Activated naive CD4-positive, alpha-beta T cell treated with anti-CD3 and anti-CD28 coated beads, Interleukin-2, amount 50 U/mL, for 72 hours (primary cell): ENCODE measurements around the gene AVPR1B. TPM values are rescaled to one million over a fixed set of nuclear protein-coding genes. Genes with fewer than 3 reads are reported as not detected.

Experiments
- ATAC-seq, 2 donors: fragments of 150-1000 bp; cut with Tn5 transposase; 2 replicates each; pipeline ENCODE4 v1.10.0; 2021; ENCODE audit warnings: mild to moderate bottlenecking in 2 of 2, moderate library complexity in 2 of 2
- DNase-seq, 2 donors: peaks; one replicate each; pipeline ENCODE4 v3.0.0; 2021 to 2022; ENCODE audit warnings: low spot score in 2 of 2
- H3K27ac Mint-ChIP-seq, 2 donors: one replicate each; pipeline ENCODE4 v1.8.0; 2022; ENCODE audit warnings: mild to moderate bottlenecking in 2 of 2, mixed read lengths in 2 of 2
- H3K36me3 Mint-ChIP-seq, 2 donors: one replicate each; pipeline ENCODE4 v1.8.0; 2022; ENCODE audit warnings: mixed read lengths in 2 of 2
- H3K9me3 Mint-ChIP-seq, 2 donors: one replicate each; pipeline ENCODE4 v1.8.0; 2022; ENCODE audit warnings: mixed read lengths in 2 of 2
- total RNA-seq, 2 donors: library from RNA; stranded (reverse); gene quantifications; one replicate each; pipeline ENCODE4 v1.2.3, GENCODE V29; 2022

Gene AVPR1B, protein sequence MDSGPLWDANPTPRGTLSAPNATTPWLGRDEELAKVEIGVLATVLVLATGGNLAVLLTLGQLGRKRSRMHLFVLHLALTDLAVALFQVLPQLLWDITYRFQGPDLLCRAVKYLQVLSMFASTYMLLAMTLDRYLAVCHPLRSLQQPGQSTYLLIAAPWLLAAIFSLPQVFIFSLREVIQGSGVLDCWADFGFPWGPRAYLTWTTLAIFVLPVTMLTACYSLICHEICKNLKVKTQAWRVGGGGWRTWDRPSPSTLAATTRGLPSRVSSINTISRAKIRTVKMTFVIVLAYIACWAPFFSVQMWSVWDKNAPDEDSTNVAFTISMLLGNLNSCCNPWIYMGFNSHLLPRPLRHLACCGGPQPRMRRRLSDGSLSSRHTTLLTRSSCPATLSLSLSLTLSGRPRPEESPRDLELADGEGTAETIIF
- not detected for total RNA-seq

GRCh38 chr1:206117151-206117948 is at the start of gene AVPR1B:
AVPR1B (minus strand) TSS chr1:206117388; CDS start chr1:206116890, 498 bp downstream.
- peaks cover 11 to 13% of the 10 kb centered on the region in 2 donors for H3K9me3 Mint-ChIP-seq
- peak; percentile 59 to 75 for ATAC-seq
- H3K36me3 Mint-ChIP-seq: peaks cover 4 to 6% of the 10 kb centered on the region in 2 donors
- H3K27ac Mint-ChIP-seq: peak within 1 kb of the TSS in 1 of 2 donors; percentile 51
- DNase-seq: peak in 1 of 2 donors; percentile 32

- Mint-ChIP-seq H3K27ac (no peak overlapping the region), H3K36me3 (no peaks in the 10 kb centered on the region), H3K9me3 (peaks cover 0 to 3% of the 10 kb centered on the region in 2 donors)
- DNase-seq (no peak), ATAC-seq (no peak)
Measured at GRCh38 chr1:206145771-206146290, 28.6 kb upstream of the AVPR1B start.

- H3K36me3 Mint-ChIP-seq: no peaks in the 10 kb centered on the region
- no peak for DNase-seq
- H3K9me3 Mint-ChIP-seq: peaks cover 0 to 3% of the 10 kb centered on the region in 2 donors
- no peak overlapping the region for H3K27ac Mint-ChIP-seq
- no peak for ATAC-seq
Measured at GRCh38 chr1:206144605-206145004, 27.4 kb upstream of the AVPR1B start.

DNA sequence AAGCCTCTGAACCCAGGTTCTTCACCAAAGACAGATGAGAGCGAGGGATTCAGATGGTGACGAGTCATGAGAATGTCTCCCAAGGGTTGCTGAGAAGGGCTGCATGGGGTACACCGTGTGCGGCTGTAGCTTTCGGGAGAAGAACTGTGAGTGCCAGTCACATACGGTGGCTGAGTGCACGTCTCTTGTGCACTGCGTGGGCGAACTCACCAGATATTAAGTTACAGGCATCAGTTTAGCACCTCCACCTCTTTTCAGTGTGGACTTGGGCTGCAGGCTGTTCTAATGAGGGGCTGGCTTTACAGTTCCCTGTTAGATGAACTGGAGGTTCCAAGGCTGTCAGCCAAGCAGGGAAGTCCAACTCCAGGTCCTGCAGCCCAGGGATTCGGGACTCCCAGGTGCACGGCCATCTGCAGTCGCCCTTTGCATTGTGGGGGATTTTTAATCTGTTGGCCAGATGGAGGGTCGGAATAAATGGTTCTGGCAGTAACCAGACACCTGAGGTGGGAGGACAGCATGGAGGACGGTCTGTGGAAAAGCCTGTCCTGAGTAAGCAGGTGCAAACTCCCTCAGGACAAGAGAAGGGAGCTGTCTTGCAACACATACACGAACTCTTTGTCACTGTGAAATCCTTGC is 26.5 kb upstream of the AVPR1B start:
- no peak for DNase-seq
- peaks cover 0 to 3% of the 10 kb centered on the region in 2 donors for H3K9me3 Mint-ChIP-seq
- no peak for ATAC-seq
- no peak overlapping the region for H3K27ac Mint-ChIP-seq
- H3K36me3 Mint-ChIP-seq: no peaks in the 10 kb centered on the region

DNA sequence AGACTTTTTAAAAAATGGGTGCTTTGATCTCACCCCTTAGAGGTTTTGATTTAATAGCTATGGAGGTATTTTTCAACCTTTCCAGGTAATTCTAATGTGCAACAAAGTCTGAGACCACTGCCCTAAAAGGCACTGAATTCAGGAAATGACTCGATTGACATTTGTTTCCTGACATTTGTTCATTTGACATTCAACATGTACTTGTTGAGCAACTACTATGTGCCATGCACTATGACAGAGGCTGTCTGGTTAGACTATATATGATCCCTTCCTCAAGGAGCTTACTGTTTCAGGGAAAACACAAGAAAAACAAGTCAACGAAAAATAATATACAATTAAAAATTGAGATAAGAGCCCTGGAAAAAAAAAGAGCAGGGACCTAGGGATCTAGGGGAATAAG is 25.6 kb upstream of the AVPR1B start:
- ATAC-seq (peak in 1 of 2 donors; percentile 57), DNase-seq (no peak)
- Mint-ChIP-seq H3K36me3 (no peaks in the 10 kb centered on the region), H3K9me3 (no peaks in the 10 kb centered on the region), H3K27ac (no peak overlapping the region)

- peak overlapping the region in 1 of 2 donors; percentile 2 for H3K27ac Mint-ChIP-seq
- DNase-seq: no peak
- no peak for ATAC-seq
- no peaks in the 10 kb centered on the region for H3K9me3 Mint-ChIP-seq
- no peaks in the 10 kb centered on the region for H3K36me3 Mint-ChIP-seq
Measured at GRCh38 chr1:206142011-206142410, 24.8 kb upstream of the AVPR1B start.

DNA sequence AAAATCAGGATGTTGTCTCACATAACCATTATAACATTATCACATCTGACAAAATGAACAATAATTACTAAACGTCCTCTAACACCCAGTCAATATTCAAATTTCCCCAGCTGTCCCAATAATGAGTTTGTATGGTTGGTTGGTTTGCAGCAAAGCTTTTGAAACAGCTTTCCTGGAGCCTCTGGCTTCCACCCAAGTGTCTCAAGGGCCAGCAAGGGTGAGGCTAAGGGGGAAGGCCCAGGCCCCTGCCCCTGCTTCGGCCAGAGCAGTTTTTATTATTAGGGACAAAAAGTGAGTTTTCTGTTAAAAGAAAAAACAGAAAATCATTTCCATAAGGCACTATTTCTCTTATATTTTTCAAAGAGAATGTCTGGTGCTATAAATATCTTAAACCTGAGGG is 19.1 kb upstream of the AVPR1B start:
- Mint-ChIP-seq H3K36me3 (no peaks in the 10 kb centered on the region), H3K27ac (no peak overlapping the region), H3K9me3 (no peaks in the 10 kb centered on the region)
- ATAC-seq (no peak), DNase-seq (no peak)

GRCh38 chr1:206135248-206135647 is 18.1 kb upstream of the AVPR1B start:
- DNase-seq (no peak), ATAC-seq (no peak)
- no peaks in the 10 kb centered on the region for H3K36me3 Mint-ChIP-seq
- no peaks in the 10 kb centered on the region for H3K9me3 Mint-ChIP-seq
- H3K27ac Mint-ChIP-seq: no peak overlapping the region

DNA sequence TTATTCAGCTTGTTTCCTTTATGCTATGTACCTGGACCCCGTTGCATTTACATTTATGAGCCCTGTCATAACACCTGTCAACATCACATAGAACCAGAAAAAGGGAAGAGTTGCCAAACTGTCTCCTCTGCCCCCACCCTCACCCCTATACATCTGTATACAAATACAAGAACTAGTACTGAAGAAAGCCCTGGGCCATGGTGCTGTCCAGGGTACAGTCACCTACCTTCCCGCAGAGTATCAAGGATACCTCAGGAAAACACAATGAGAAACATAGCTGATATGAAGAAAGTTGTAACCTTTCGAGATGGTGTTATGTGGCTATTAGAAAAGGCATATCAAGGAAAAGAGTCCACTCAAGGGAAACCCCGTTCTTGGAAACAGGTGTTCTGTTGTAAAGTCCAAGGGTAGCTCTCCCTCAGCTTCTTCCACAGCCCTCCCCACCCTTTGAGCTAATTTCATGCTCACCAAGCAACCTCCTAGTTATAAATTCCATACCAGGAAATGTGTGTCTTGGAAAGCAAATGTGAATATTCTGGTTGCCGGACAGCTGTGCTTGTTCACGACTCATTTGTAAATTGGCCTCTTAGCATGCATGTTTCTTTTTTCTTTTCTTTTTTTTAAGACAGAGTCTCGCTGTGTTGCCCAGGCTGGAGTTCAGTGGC is 16.7 kb upstream of the AVPR1B start:
- ATAC-seq (no peak), DNase-seq (no peak)
- Mint-ChIP-seq H3K36me3 (no peaks in the 10 kb centered on the region), H3K9me3 (no peaks in the 10 kb centered on the region), H3K27ac (no peak overlapping the region)

GRCh38 chr1:206131037-206131436 is 13.8 kb upstream of the AVPR1B start:
- ATAC-seq: no peak
- Mint-ChIP-seq H3K27ac (peak overlapping the region in 1 of 2 donors; percentile 10), H3K36me3 (no peaks in the 10 kb centered on the region), H3K9me3 (no peaks in the 10 kb centered on the region)
- no peak for DNase-seq

- Mint-ChIP-seq H3K36me3 (no peaks in the 10 kb centered on the region), H3K27ac (no peak overlapping the region), H3K9me3 (no peaks in the 10 kb centered on the region)
- DNase-seq: no peak
- ATAC-seq: no peak
Measured at GRCh38 chr1:206128196-206128595, 11.0 kb upstream of the AVPR1B start.

- DNase-seq (no peak), ATAC-seq (no peak)
- no peaks in the 10 kb centered on the region for H3K36me3 Mint-ChIP-seq
- no peak overlapping the region for H3K27ac Mint-ChIP-seq
- H3K9me3 Mint-ChIP-seq: peaks cover 0 to 3% of the 10 kb centered on the region in 2 donors
Measured at GRCh38 chr1:206127336-206127735, 10.1 kb upstream of the AVPR1B start.

DNA sequence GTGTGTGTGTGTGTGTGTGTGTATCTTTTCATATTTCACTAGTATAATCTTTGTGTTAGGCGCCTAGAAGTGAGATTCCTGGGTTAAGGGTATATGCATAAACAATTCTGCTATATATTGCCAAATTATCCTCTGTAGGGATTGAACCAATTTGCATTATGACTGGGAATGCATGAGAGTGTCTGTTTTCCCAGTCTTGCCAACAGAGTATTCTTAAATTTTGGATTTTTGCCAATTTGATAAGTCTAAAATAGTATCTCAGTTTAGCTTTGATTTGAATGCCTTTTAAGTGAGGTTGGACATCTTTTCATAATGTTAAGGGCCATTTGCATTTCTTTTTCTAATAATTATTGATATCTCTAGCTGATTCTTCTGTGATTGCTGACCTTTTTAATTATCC is 8.2 kb upstream of the AVPR1B start:
- ATAC-seq: no peak

DNA sequence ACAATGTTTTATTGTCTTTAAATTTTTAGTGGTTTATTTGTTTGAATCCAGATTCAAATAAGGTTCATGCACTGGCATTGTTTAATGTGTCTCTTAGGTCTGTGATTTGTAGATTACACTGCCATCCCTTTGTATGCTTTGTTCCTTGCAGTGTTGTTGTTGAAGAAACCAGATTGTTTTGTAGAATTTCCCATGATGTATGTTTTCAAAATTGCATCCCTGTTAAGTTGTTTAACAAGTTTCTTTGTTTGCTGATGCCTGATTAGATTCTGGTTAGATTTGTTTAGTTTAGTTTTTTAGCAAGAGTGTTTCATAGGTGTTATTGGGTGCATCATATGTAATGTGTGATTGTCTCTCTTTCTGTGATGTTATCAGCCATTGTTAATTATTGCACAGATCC is 5.5 kb upstream of the AVPR1B start:
- ATAC-seq (no peak), DNase-seq (no peak)
- Mint-ChIP-seq H3K36me3 (peaks cover 4 to 6% of the 10 kb centered on the region in 2 donors), H3K9me3 (peaks cover 13 to 14% of the 10 kb centered on the region in 2 donors), H3K27ac (no peak overlapping the region)

More for the DNA sequence above, 8.2 kb upstream of the AVPR1B start:
- DNase-seq: no peak
- Mint-ChIP-seq H3K36me3 (peaks cover 4 to 6% of the 10 kb centered on the region in 2 donors), H3K27ac (no peak overlapping the region), H3K9me3 (peaks cover 13 to 14% of the 10 kb centered on the region in 2 donors)

GRCh38 chr1:206121269-206121668 is 4.1 kb upstream of the AVPR1B start:
- ATAC-seq (no peak), DNase-seq (no peak)
- Mint-ChIP-seq H3K9me3 (peaks cover 13 to 14% of the 10 kb centered on the region in 2 donors), H3K27ac (no peak overlapping the region), H3K36me3 (peaks cover 4 to 6% of the 10 kb centered on the region in 2 donors)

DNA sequence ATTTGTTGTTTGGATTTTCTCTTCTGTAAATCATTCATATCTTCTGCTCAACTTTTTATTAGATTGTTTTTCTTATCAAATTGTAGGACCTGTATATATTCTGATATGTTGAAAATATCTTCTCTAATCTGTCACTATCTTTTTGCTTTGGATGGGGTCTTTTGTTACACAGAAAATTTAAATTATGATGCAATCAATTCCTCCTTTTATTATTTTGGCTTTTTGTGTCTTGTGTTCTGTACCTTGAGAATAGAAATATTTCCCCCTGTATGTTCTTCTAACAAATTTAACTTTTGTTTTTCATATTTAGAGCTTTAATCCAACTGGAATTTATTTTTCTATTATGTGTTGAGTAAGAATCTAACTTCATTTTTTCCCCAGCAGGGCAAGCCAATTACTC is 3.2 kb upstream of the AVPR1B start:
- DNase-seq (no peak), ATAC-seq (no peak)
- H3K36me3 Mint-ChIP-seq: peaks cover 4 to 6% of the 10 kb centered on the region in 2 donors
- no peak overlapping the region for H3K27ac Mint-ChIP-seq
- H3K9me3 Mint-ChIP-seq: peaks cover 13 to 14% of the 10 kb centered on the region in 2 donors
